Measurements from ENCODE around the gene OR2G2.

DNA sequence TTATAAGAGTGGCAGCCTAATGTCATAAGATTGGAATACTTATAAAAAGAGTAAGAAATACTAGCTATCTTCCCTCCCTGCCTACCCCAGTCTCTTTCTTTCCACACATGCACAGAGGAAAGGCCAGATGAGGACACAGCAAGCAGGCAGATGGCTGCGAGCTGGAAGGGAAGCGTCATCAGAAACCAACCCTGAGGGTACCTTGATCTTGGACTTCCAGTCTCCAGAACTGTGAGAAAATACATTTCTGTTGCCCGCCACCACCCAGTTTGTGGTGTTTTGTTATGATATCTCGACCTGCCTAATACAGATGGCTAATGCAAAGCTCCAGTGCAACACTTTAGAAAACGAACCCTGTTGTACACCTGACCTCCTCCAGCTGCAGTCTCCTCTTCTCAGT, 49.6 kb upstream of the OR2G2 start:
- TF ChIP-seq, protein P1, sequence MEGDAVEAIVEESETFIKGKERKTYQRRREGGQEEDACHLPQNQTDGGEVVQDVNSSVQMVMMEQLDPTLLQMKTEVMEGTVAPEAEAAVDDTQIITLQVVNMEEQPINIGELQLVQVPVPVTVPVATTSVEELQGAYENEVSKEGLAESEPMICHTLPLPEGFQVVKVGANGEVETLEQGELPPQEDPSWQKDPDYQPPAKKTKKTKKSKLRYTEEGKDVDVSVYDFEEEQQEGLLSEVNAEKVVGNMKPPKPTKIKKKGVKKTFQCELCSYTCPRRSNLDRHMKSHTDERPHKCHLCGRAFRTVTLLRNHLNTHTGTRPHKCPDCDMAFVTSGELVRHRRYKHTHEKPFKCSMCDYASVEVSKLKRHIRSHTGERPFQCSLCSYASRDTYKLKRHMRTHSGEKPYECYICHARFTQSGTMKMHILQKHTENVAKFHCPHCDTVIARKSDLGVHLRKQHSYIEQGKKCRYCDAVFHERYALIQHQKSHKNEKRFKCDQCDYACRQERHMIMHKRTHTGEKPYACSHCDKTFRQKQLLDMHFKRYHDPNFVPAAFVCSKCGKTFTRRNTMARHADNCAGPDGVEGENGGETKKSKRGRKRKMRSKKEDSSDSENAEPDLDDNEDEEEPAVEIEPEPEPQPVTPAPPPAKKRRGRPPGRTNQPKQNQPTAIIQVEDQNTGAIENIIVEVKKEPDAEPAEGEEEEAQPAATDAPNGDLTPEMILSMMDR (IDR thresholded peaks at IDR 0.05 in 2 of 3, conservative IDR thresholded peaks at IDR 0.05 in 1 of 3; ENCODE audit: borderline replicate concordance in 1 of 3, insufficient read depth in 1 of 3, low read depth in 2 of 3, low read length in 2 of 3), result no peak
- no peak for TF ChIP-seq SP1 (IDR thresholded peaks at IDR 0.05; ENCODE audit: low read depth)
- TF ChIP-seq RAD21 (IDR thresholded peaks at IDR 0.05; ENCODE audit: low read depth), result no peak
- TF ChIP-seq EGR1 (IDR thresholded peaks at IDR 0.05; ENCODE audit: low read depth), result no peak
- TF ChIP-seq JUND (IDR thresholded peaks at IDR 0.05), result no peak
- no peak for TF ChIP-seq EZH2 (IDR thresholded peaks at IDR 0.05)
- no peak for TF ChIP-seq YY1 (IDR thresholded peaks at IDR 0.05; ENCODE audit: extremely low read depth, insufficient replicate concordance, low read depth, low read length)
- TF ChIP-seq EZH2phosphoT487 (IDR thresholded peaks at IDR 0.05; ENCODE audit: borderline replicate concordance), result no peak
- TF ChIP-seq CEBPB (IDR thresholded peaks at IDR 0.05; ENCODE audit: low read depth), result no peak
- TF ChIP-seq ZNF274 (IDR thresholded peaks at IDR 0.05; ENCODE audit: low read depth, low read length), result no peak
- TF ChIP-seq, protein P2, sequence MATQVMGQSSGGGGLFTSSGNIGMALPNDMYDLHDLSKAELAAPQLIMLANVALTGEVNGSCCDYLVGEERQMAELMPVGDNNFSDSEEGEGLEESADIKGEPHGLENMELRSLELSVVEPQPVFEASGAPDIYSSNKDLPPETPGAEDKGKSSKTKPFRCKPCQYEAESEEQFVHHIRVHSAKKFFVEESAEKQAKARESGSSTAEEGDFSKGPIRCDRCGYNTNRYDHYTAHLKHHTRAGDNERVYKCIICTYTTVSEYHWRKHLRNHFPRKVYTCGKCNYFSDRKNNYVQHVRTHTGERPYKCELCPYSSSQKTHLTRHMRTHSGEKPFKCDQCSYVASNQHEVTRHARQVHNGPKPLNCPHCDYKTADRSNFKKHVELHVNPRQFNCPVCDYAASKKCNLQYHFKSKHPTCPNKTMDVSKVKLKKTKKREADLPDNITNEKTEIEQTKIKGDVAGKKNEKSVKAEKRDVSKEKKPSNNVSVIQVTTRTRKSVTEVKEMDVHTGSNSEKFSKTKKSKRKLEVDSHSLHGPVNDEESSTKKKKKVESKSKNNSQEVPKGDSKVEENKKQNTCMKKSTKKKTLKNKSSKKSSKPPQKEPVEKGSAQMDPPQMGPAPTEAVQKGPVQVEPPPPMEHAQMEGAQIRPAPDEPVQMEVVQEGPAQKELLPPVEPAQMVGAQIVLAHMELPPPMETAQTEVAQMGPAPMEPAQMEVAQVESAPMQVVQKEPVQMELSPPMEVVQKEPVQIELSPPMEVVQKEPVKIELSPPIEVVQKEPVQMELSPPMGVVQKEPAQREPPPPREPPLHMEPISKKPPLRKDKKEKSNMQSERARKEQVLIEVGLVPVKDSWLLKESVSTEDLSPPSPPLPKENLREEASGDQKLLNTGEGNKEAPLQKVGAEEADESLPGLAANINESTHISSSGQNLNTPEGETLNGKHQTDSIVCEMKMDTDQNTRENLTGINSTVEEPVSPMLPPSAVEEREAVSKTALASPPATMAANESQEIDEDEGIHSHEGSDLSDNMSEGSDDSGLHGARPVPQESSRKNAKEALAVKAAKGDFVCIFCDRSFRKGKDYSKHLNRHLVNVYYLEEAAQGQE (IDR thresholded peaks at IDR 0.05; ENCODE audit: low read depth), result no peak
- TF ChIP-seq, protein P3, sequence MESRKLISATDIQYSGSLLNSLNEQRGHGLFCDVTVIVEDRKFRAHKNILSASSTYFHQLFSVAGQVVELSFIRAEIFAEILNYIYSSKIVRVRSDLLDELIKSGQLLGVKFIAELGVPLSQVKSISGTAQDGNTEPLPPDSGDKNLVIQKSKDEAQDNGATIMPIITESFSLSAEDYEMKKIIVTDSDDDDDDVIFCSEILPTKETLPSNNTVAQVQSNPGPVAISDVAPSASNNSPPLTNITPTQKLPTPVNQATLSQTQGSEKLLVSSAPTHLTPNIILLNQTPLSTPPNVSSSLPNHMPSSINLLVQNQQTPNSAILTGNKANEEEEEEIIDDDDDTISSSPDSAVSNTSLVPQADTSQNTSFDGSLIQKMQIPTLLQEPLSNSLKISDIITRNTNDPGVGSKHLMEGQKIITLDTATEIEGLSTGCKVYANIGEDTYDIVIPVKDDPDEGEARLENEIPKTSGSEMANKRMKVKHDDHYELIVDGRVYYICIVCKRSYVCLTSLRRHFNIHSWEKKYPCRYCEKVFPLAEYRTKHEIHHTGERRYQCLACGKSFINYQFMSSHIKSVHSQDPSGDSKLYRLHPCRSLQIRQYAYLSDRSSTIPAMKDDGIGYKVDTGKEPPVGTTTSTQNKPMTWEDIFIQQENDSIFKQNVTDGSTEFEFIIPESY (IDR thresholded peaks at IDR 0.05; ENCODE audit: extremely low read depth, insufficient replicate concordance, low read length), result no peak
- no peak for TF ChIP-seq TCF7L2 (IDR thresholded peaks at IDR 0.05; ENCODE audit: borderline replicate concordance, extremely low read depth, insufficient read depth, insufficient read length)
- no peak for TF ChIP-seq POLR2AphosphoS5 (IDR thresholded peaks at IDR 0.05; ENCODE audit: low read depth, low read length)
